Type B pancreatic cell (in vitro differentiated cells): ENCODE data around the gene CXCL10. TPM values are rescaled to one million over a fixed set of nuclear protein-coding genes. Genes with fewer than 3 reads are reported as not detected.
A peak's percentile ranks its signal among the peaks of the same experiment; 100 is the strongest.

ENCODE experiments used
- DNase-seq: peaks from one replicate; pipeline ENCODE4 v3.0.0; 2021; ENCODE audit warnings: mixed read lengths; ENCODE audit not compliant: unreplicated experiment; ENCODE audit errors: extremely low spot score
- H3K27ac Mint-ChIP-seq: 2 replicates; pipeline ENCODE4 v1.8.0; 2021; ENCODE audit warnings: mild to moderate bottlenecking, mixed read lengths
- H3K27me3 Mint-ChIP-seq: 2 replicates; pipeline ENCODE4 v1.8.0; 2021; ENCODE audit warnings: mixed read lengths
- H3K36me3 Mint-ChIP-seq: 2 replicates; pipeline ENCODE4 v1.8.0; 2021; ENCODE audit warnings: mixed read lengths
- H3K4me1 Mint-ChIP-seq: one replicate; pipeline ENCODE4 v1.8.0; 2021; ENCODE audit warnings: mixed read lengths; ENCODE audit not compliant: unreplicated experiment
- H3K4me3 Mint-ChIP-seq: 2 replicates; pipeline ENCODE4 v1.8.0; 2021; ENCODE audit warnings: mild to moderate bottlenecking, mixed read lengths
- H3K9me3 Mint-ChIP-seq: 2 replicates; pipeline ENCODE4 v1.8.0; 2021; ENCODE audit warnings: mixed read lengths
- total RNA-seq: library from RNA; stranded (reverse); gene quantifications from 2 replicates; pipeline ENCODE4 v1.2.1, GENCODE V29; 2021; ENCODE audit warnings: low replicate concordance
- TF ChIP-seq, protein P1 (sequence below): fragments of 200-600 bp; sonication (generic); conservative IDR thresholded peaks from 2 replicates; pipeline ENCODE4 v1.5.0; 2021; ENCODE audit warnings: antibody characterized with exemption, mild to moderate bottlenecking

CXCL10 gene
- total RNA-seq, 1 donor from 2014 or later: 0.60 TPM

DNA sequence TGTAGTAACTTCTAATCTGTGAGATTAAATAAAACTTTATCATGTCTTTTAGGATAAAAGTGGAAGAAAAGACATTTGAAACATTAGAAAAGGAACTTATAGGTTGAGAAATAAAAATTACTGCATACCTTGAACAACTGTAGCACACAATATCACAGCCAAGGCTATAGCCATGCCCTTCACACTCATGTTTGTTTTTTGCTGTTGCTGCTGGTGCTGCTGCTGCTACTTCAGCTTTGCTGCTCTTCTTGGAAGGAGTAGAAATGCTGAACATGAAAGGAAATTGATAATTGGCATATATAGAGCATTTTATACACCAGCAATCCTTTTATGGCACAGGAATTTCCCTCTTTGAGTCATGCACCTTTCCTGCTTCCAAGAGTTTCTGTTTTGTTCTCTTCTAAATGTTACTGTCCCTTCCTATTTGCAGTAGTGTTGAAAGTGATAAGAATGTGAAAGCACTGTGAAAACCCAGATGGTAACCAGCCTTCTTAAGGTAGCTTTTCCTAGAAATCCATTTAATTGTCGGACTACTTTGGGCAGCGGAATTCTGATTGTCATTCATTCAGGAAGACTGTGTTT lies 12.6 kb upstream of the CXCL10 start, which contains the start of gene CXCL11:
Gene CXCL11 (minus strand): TSS at position 272 of the 582 bp plus-strand sequence. CDS start 83 bp downstream, at position 189.
- no peak within 1 kb of the TSS for H3K4me3 Mint-ChIP-seq
- no peaks in the 10 kb centered on the region for H3K4me1 Mint-ChIP-seq
- TF ChIP-seq, protein P1, sequence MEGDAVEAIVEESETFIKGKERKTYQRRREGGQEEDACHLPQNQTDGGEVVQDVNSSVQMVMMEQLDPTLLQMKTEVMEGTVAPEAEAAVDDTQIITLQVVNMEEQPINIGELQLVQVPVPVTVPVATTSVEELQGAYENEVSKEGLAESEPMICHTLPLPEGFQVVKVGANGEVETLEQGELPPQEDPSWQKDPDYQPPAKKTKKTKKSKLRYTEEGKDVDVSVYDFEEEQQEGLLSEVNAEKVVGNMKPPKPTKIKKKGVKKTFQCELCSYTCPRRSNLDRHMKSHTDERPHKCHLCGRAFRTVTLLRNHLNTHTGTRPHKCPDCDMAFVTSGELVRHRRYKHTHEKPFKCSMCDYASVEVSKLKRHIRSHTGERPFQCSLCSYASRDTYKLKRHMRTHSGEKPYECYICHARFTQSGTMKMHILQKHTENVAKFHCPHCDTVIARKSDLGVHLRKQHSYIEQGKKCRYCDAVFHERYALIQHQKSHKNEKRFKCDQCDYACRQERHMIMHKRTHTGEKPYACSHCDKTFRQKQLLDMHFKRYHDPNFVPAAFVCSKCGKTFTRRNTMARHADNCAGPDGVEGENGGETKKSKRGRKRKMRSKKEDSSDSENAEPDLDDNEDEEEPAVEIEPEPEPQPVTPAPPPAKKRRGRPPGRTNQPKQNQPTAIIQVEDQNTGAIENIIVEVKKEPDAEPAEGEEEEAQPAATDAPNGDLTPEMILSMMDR: no peak
- H3K27ac Mint-ChIP-seq: no peak within 1 kb of the TSS
- peaks cover 4% of the 10 kb centered on the region for H3K27me3 Mint-ChIP-seq
- no peaks in the 10 kb centered on the region for H3K9me3 Mint-ChIP-seq
- no peak for DNase-seq
- no peaks in the 10 kb centered on the region for H3K36me3 Mint-ChIP-seq

DNA sequence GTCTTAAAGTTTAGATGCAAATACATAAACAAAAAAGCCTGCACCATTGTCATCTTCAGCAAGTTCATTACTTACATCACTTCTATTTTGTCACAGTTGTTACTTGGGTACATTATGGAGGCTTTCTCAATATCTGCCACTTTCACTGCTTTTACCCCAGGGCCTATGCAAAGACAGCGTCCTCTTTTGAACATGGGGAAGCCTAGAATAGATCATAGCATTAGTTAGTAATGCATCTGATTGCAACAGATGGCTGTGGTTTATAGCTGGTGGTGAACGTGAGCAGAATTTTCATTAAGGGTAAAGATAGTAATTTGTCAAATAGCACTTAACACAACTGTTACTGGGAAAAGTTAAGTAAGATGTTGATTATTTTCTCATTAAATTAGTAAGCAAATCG lies 11.8 kb upstream of the CXCL10 start:
- TF ChIP-seq, protein P1: no peak
- no peaks in the 10 kb centered on the region for H3K36me3 Mint-ChIP-seq
- H3K4me3 Mint-ChIP-seq: no peak overlapping the region
- peaks cover 9% of the 10 kb centered on the region for H3K27me3 Mint-ChIP-seq
- no peak for DNase-seq
- H3K9me3 Mint-ChIP-seq: no peaks in the 10 kb centered on the region
- H3K4me1 Mint-ChIP-seq: no peaks in the 10 kb centered on the region
- H3K27ac Mint-ChIP-seq: no peak overlapping the region

- Mint-ChIP-seq H3K9me3 (no peaks in the 10 kb centered on the region), H3K27me3 (peaks cover 20% of the 10 kb centered on the region), H3K27ac (no peak overlapping the region), H3K36me3 (no peaks in the 10 kb centered on the region), H3K4me1 (peaks cover 3% of the 10 kb centered on the region), H3K4me3 (no peak overlapping the region)
- TF ChIP-seq, protein P1: no peak
- no peak for DNase-seq
Observed at GRCh38 chr4:76029300-76029699, 6.0 kb upstream of the CXCL10 start.

DNA sequence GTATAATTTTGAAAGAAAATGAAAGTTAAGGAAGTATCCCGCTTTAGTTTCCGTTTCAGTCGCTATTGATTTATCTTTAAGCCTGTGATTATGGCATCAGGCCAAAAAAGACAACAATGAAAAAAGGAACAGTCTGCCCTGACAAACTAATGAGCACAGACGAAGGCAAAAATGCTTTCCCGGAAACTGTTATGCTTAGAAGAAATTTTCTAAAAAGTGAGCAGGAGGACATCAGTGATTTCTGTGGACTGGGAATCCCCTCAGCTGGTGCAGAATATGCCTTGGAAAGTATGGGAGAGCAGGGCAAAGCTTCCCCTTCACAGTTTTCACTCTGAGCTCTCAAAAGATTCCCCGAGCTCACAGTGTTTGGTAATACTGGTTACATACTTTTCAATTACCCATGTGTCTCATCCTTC lies 5.1 kb upstream of the CXCL10 start:
- H3K4me3 Mint-ChIP-seq: peak overlapping the region; percentile 7
- no peak for DNase-seq
- no peak overlapping the region for H3K27ac Mint-ChIP-seq
- TF ChIP-seq, protein P1: no peak
- H3K27me3 Mint-ChIP-seq: peaks cover 21% of the 10 kb centered on the region
- H3K4me1 Mint-ChIP-seq: peaks cover 3% of the 10 kb centered on the region
- no peaks in the 10 kb centered on the region for H3K36me3 Mint-ChIP-seq
- no peaks in the 10 kb centered on the region for H3K9me3 Mint-ChIP-seq

DNA sequence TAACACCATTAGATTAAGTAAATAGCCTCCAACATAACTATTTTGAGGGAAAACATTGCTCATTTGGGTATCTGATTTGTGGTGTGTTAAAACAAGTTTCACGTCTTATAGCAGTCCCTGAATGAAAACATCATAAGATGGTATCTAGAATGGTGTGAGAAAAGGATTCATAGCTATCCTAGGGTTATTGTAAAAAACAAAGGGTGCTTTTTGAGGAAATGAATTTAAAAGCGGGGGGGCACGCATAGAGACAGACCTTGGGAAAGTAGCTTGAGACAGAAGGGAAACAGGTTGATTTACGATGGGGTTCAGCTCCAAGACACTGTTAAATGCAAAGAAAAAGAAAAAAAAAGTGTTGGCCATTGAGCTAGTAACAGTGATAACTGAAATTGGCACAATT lies 768 bp upstream of the CXCL10 start:
- no peak overlapping the region for H3K4me3 Mint-ChIP-seq
- H3K27me3 Mint-ChIP-seq: peaks cover 14% of the 10 kb centered on the region
- DNase-seq: no peak

More for the DNA sequence above, 768 bp upstream of the CXCL10 start:
- Mint-ChIP-seq H3K4me1 (peaks cover 3% of the 10 kb centered on the region), H3K36me3 (no peaks in the 10 kb centered on the region), H3K27ac (no peak overlapping the region), H3K9me3 (no peaks in the 10 kb centered on the region)
- TF ChIP-seq, protein P1: no peak
